ENCODE data around the gene FEZF1.

FEZF1 gene

GRCh38 chr7:122269241-122269640, 35.3 kb downstream of the FEZF1 start:
- no peak for TF ChIP-seq CTCF (IDR thresholded peaks at IDR 0.05)
- Histone ChIP-seq H3K36me3 (no peaks in the 10 kb centered on the region), H3K27ac (no peak overlapping the region), H3K9me3 (no peaks in the 10 kb centered on the region), H3K4me1 (no peaks in the 10 kb centered on the region), H3K4me3 (no peak overlapping the region), H3K27me3 (no peaks in the 10 kb centered on the region)
- no peak for DNase-seq
- intact Hi-C loops (cut with DNase I; ENCODE audit: low total_unique reads), result no loop called here

- Histone ChIP-seq H3K27ac (no peak overlapping the region), H3K4me3 (no peak overlapping the region), H3K9me3 (no peaks in the 10 kb centered on the region), H3K36me3 (no peaks in the 10 kb centered on the region), H3K27me3 (no peaks in the 10 kb centered on the region), H3K4me1 (no peaks in the 10 kb centered on the region)
- no peak for DNase-seq
- intact Hi-C loops (cut with DNase I; ENCODE audit: low total_unique reads), result no loop called here
- no peak for TF ChIP-seq CTCF (IDR thresholded peaks at IDR 0.05)
Observed at GRCh38 chr7:122268101-122268500, 36.4 kb downstream of the FEZF1 start.

- no peak overlapping the region for H3K4me3 ChIP-seq
- H3K27me3 ChIP-seq, result peaks cover 0 to 7% of the 10 kb centered on the region in 2 donors
- intact Hi-C loops (cut with DNase I; ENCODE audit: low total_unique reads), result no loop called here
- no peak overlapping the region for H3K27ac ChIP-seq
- no peak for DNase-seq
- H3K9me3 ChIP-seq, result no peaks in the 10 kb centered on the region
- H3K36me3 ChIP-seq, result no peaks in the 10 kb centered on the region
- no peak for TF ChIP-seq CTCF (IDR thresholded peaks at IDR 0.05)
- no peaks in the 10 kb centered on the region for H3K4me1 ChIP-seq
Observed at GRCh38 chr7:122262246-122262645, 42.3 kb downstream of the FEZF1 start.

- intact Hi-C loops (cut with DNase I; ENCODE audit: low total_unique reads), result no loop called here
- H3K36me3 ChIP-seq, result no peaks in the 10 kb centered on the region
- no peaks in the 10 kb centered on the region for H3K4me1 ChIP-seq
- DNase-seq, result no peak
- no peak for TF ChIP-seq CTCF (IDR thresholded peaks at IDR 0.05)
- H3K27me3 ChIP-seq, result peaks cover 0 to 7% of the 10 kb centered on the region in 2 donors
- H3K4me3 ChIP-seq, result no peak overlapping the region
- H3K9me3 ChIP-seq, result no peaks in the 10 kb centered on the region
- H3K27ac ChIP-seq, result no peak overlapping the region
Observed at GRCh38 chr7:122261442-122261841, 43.1 kb downstream of the FEZF1 start.

GRCh38 chr7:122261016-122261415, 43.5 kb downstream of the FEZF1 start:
- Histone ChIP-seq H3K27me3 (peaks cover 0 to 7% of the 10 kb centered on the region in 2 donors), H3K9me3 (no peaks in the 10 kb centered on the region), H3K4me3 (no peak overlapping the region), H3K4me1 (no peaks in the 10 kb centered on the region), H3K36me3 (no peaks in the 10 kb centered on the region), H3K27ac (no peak overlapping the region)
- no peak for TF ChIP-seq CTCF (IDR thresholded peaks at IDR 0.05)
- no peak for DNase-seq
- intact Hi-C loops (cut with DNase I; ENCODE audit: low total_unique reads), result no loop called here

- intact Hi-C loops (cut with DNase I; ENCODE audit: low total_unique reads), result no loop called here
- Histone ChIP-seq H3K9me3 (no peaks in the 10 kb centered on the region), H3K36me3 (no peaks in the 10 kb centered on the region), H3K27me3 (peaks cover 0 to 7% of the 10 kb centered on the region in 2 donors), H3K4me3 (no peak overlapping the region), H3K4me1 (no peaks in the 10 kb centered on the region), H3K27ac (no peak overlapping the region)
- no peak for DNase-seq
- TF ChIP-seq CTCF (IDR thresholded peaks at IDR 0.05), result no peak
Observed at GRCh38 chr7:122260336-122260735, 44.2 kb downstream of the FEZF1 start.

Data from tibial artery (tissue), 4 donors.